ENCODE measurements around the gene EXD3. TPM values are rescaled to one million over a fixed set of nuclear protein-coding genes. Genes with fewer than 3 reads are reported as not detected.
A peak's percentile ranks its signal among the peaks of the same experiment; 100 is the strongest.

Gene EXD3
- total and polyA plus RNA-seq, 9 of the 15 experiments (the other 6 are each of a cell fraction or from before 2014, with no cell fraction given): 0.29 to 12.5 (median 3.9) TPM

DNA sequence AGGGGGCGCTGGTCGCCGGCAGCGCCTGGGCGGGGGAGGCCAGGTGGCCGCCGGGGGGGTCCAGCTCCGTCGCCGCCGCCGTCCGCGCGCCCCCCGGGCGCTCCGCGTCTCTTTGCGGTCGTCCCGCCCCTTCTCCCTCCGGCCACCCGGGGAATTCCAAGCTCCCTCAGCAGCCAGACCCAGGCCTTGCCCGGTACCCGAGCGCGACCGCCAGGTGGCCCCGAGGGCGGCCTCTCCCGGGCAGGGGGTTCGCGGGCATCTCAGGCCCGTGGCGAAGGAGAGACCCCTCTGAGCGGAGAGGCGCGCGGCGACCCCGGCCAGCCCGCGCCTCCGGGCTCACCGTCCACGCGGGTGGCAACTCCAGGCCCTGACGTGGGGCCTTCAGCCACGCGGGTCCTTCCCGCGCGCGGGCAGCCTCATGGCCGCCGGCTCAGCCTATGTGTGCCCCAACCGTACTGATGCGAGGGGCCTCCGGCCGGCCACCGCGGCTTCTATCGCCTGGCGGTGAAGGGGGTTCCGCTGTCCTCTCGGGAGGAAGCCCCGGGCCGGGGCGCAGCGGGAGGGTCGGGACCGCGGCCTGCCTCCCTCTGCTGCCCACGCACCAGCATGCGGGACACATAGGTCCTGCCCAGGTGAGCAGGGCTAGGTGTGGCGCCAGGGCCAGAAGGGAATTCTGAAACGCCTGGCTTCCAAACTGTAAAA is 120.4 kb downstream of the EXD3 start (continued):
- TF ChIP-seq, protein P1, sequence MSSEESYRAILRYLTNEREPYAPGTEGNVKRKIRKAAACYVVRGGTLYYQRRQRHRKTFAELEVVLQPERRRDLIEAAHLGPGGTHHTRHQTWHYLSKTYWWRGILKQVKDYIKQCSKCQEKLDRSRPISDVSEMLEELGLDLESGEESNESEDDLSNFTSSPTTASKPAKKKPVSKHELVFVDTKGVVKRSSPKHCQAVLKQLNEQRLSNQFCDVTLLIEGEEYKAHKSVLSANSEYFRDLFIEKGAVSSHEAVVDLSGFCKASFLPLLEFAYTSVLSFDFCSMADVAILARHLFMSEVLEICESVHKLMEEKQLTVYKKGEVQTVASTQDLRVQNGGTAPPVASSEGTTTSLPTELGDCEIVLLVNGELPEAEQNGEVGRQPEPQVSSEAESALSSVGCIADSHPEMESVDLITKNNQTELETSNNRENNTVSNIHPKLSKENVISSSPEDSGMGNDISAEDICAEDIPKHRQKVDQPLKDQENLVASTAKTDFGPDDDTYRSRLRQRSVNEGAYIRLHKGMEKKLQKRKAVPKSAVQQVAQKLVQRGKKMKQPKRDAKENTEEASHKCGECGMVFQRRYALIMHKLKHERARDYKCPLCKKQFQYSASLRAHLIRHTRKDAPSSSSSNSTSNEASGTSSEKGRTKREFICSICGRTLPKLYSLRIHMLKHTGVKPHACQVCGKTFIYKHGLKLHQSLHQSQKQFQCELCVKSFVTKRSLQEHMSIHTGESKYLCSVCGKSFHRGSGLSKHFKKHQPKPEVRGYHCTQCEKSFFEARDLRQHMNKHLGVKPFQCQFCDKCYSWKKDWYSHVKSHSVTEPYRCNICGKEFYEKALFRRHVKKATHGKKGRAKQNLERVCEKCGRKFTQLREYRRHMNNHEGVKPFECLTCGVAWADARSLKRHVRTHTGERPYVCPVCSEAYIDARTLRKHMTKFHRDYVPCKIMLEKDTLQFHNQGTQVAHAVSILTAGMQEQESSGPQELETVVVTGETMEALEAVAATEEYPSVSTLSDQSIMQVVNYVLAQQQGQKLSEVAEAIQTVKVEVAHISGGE (CRISPR knock-in tag; IDR thresholded peaks at IDR 0.05): peak in 1 of 3 experiments; percentile 71; a peak in 2 of 6 replicates
- TF ChIP-seq, protein P2, sequence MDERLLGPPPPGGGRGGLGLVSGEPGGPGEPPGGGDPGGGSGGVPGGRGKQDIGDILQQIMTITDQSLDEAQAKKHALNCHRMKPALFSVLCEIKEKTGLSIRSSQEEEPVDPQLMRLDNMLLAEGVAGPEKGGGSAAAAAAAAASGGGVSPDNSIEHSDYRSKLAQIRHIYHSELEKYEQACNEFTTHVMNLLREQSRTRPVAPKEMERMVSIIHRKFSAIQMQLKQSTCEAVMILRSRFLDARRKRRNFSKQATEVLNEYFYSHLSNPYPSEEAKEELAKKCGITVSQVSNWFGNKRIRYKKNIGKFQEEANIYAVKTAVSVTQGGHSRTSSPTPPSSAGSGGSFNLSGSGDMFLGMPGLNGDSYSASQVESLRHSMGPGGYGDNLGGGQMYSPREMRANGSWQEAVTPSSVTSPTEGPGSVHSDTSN (CRISPR knock-in tag; IDR thresholded peaks at IDR 0.05; ENCODE audit: low read depth): no peak
- TF ChIP-seq, protein P2 (tag; conservative IDR thresholded peaks at IDR 0.05; ENCODE audit: low read depth): no peak
- TF ChIP-seq, protein P3, sequence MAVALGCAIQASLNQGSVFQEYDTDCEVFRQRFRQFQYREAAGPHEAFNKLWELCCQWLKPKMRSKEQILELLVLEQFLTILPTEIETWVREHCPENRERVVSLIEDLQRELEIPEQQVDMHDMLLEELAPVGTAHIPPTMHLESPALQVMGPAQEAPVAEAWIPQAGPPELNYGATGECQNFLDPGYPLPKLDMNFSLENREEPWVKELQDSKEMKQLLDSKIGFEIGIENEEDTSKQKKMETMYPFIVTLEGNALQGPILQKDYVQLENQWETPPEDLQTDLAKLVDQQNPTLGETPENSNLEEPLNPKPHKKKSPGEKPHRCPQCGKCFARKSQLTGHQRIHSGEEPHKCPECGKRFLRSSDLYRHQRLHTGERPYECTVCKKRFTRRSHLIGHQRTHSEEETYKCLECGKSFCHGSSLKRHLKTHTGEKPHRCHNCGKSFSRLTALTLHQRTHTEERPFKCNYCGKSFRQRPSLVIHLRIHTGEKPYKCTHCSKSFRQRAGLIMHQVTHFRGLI (CRISPR knock-in tag; IDR thresholded peaks at IDR 0.05): no peak
- no peak for TF ChIP-seq MAFG (tag; conservative IDR thresholded peaks at IDR 0.05)
- TF ChIP-seq NR2C2 (CRISPR knock-in tag; IDR thresholded peaks at IDR 0.05): no peak
- no peak for TF ChIP-seq NR2C2 (tag; IDR thresholded peaks at IDR 0.05)
- TF ChIP-seq, protein P4, sequence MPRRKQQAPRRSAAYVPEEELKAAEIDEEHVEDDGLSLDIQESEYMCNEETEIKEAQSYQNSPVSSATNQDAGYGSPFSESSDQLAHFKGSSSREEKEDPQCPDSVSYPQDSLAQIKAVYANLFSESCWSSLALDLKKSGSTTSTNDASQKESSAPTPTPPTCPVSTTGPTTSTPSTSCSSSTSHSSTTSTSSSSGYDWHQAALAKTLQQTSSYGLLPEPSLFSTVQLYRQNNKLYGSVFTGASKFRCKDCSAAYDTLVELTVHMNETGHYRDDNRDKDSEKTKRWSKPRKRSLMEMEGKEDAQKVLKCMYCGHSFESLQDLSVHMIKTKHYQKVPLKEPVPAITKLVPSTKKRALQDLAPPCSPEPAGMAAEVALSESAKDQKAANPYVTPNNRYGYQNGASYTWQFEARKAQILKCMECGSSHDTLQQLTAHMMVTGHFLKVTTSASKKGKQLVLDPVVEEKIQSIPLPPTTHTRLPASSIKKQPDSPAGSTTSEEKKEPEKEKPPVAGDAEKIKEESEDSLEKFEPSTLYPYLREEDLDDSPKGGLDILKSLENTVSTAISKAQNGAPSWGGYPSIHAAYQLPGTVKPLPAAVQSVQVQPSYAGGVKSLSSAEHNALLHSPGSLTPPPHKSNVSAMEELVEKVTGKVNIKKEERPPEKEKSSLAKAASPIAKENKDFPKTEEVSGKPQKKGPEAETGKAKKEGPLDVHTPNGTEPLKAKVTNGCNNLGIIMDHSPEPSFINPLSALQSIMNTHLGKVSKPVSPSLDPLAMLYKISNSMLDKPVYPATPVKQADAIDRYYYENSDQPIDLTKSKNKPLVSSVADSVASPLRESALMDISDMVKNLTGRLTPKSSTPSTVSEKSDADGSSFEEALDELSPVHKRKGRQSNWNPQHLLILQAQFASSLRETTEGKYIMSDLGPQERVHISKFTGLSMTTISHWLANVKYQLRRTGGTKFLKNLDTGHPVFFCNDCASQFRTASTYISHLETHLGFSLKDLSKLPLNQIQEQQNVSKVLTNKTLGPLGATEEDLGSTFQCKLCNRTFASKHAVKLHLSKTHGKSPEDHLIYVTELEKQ (CRISPR knock-in tag; IDR thresholded peaks at IDR 0.05): no peak
- TF ChIP-seq STAT5A (IDR thresholded peaks at IDR 0.05; ENCODE audit: borderline replicate concordance, low read length): no peak
- no peak for TF ChIP-seq SRF (CRISPR knock-in tag; IDR thresholded peaks at IDR 0.05)
- no peak for TF ChIP-seq C11orf30 (IDR thresholded peaks at IDR 0.05; ENCODE audit: low read depth)
- TF ChIP-seq ETS2 (tag; IDR thresholded peaks at IDR 0.05; ENCODE audit: borderline replicate concordance, poor library complexity, severe bottlenecking): no peak
- TF ChIP-seq ZNF140 (CRISPR knock-in tag; IDR thresholded peaks at IDR 0.05): no peak
- no peak for TF ChIP-seq SMARCA5 (IDR thresholded peaks at IDR 0.05)
- TF ChIP-seq RBM15 (IDR thresholded peaks at IDR 0.05; ENCODE audit: insufficient read depth, low read length): no peak
